Right forelimb (tissue), 1 donor: ENCODE results near the gene NUMA1.
A peak's percentile ranks its signal among the peaks of the same experiment; 100 is the strongest.

Experiments used
- DNase-seq: peaks from one replicate; pipeline ENCODE4 v3.0.0-alpha.2; 2018

The NUMA1 gene

DNA sequence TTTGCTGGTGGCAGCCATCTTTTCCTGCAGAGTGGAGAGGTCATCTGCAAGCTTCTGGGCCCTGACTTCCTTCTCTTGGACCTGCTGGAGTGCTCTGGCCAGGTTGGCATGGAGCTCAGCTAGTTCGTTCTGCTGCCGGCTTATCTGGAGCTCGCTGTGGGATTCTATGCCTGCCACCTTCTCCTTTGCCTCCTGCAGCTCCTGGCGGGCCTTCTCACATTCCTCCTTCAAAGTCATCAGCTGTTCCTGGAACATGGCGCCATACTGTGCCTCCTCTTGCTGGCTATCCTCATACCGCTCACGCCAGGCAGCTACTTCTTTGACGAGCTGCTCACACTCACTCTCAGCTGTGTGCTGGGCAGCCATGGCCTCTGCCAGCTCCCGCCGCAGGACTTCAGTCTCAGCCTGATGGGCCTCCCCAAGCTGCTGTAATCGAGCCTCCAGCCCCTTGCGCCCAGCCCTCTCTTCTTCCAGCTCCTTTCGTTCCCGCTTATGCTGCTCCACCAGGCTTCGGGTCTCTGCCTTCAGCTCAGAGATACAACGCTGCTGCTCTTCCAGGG lies 65.5 kb downstream of the NUMA1 start:
- DNase-seq = peak; percentile 36

DNA sequence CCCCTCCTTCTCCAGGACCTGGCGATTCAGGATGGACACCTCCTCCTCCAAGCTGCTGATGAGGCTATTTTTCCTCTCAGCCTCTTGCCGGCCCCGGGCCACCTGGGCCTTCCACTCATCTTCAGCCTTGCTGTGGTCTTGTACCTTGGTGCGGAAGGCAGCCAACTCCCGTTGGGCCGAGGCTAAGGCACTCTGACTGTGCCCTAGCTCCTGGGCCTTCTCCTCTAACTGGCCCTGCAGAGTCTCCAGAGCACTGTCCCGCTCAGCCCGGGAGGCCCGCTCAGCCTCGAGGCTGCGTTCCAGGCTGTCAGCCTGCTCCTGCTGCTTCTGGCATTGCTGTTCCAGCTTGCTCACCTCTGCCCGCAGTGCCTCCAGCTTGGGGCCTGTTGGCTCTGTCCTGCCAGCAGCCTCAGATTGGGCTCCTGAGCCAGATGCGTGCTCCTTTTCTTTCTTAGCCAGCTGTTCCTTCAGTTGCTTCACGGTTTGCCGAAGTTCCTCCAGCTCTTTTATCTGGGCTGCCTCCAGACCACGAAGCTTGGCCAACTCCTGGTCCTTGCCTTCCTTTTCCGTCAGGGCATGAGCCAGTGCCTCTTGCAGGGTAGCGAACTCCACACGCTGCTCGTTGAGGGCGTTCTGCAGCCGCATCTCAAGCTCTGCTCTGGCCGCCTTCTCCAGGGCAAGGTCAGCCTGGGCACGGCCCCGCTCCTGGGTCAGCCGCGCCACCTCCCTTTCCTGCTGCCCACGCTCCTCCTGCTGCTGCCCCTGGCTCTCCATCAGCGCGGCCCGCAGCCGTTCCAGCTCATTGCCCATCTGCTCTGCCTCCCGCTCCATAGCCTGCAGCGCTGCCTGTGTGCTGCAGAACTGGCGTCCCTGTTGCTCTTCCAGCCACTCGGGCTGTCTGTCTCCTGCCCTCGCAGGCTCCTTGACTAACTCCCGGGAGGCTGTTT lies 66.3 kb downstream of the NUMA1 start:
- DNase-seq = peak; percentile 47

DNA sequence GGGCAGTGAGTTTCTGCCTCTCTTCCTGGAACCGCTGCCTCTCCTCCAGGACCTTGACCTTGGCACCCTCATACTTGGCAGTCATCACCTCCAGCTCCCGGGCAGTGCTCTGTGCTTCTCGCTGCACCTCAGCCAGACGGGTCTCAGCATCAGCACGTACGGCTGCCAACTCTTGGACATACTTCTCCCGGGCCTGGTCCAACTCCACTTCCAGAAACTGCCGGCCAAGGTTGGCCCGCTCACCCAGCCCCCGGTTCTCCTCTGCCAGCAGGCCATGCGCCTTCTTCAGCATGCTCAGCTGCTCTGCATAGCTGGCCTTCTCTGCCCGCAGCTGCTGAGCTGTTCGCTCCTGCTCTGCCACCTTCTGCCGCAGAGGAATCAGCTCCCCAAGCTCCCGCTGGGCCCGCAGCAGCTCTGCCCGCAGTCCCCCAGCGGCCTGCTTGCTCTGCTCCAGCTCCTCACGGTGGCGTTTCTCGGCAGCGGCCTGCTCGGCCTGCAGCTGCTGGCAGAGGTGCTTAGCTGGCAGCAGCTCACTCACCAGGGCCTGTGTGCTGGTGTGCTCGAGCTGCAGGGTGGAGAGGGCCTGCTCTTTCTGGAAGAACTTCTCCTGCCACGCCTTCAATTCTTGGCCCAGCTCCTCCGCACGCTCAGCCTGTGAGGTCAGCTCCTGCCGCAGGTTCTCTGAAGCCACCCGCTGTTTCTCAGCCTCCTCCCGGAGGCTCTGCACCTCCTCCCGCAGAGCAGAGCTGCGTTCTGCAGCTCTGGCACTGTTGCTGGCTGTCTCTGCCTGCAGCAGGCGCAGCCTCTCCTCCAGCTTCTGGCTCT lies 67.2 kb downstream of the NUMA1 start:
- DNase-seq = peak; percentile 80

- peak; percentile 45 for DNase-seq
These were observed 68.2 kb downstream of the NUMA1 start for GRCh38 chr11:72012091-72012630.

GRCh38 chr11:72010529-72011233 lies 69.7 kb downstream of the NUMA1 start:
- peak; percentile 31 for DNase-seq

DNA sequence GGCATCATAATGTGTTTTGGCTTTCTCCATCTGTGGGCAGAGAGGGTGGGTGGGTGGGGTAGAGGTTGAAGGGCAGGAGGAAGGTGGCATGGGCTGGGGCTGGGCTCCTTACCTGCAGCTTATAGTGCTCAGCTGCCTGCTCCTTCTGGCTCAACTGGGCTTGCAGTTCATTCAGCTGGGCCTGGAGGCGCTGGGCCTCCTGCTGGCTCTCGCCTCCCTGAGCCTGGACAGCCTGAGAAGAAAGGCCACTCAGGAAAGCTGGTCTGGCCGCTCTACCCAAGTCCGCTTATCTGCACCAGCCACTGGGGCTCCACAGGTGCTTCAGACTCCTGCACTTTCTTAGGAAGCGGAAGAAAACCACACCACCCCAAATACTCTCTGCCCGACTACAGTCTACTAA lies 71.2 kb downstream of the NUMA1 start:
- DNase-seq = peak; percentile 27

- DNase-seq = peak; percentile 36
These were observed 71.6 kb downstream of the NUMA1 start for GRCh38 chr11:72008728-72009127.

GRCh38 chr11:72007587-72007986 lies 72.8 kb downstream of the NUMA1 start:
- peak; percentile 39 for DNase-seq

DNA sequence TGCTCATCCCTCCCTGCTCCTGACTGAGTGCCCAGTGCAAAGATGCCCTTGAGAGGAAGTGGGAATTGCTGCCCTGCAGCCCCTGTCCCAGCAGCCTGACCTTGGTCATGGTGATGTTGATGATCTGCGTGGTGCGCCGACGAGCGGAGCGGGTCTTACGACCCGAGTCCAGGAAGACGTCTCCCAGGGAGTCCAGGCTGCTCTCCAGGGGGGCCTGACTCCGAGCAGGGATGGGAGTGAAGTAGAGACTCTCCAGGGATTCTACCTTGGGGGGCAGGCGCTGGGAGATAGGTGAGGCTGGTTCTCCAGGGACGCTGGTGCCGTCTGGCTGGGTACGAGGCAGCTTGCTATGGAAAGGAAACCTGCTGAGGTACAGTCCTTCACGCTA lies 73.3 kb downstream of the NUMA1 start:
- DNase-seq = no peak

GRCh38 chr11:72006309-72007088 lies 73.8 kb downstream of the NUMA1 start:
- peak; percentile 1 for DNase-seq

DNA sequence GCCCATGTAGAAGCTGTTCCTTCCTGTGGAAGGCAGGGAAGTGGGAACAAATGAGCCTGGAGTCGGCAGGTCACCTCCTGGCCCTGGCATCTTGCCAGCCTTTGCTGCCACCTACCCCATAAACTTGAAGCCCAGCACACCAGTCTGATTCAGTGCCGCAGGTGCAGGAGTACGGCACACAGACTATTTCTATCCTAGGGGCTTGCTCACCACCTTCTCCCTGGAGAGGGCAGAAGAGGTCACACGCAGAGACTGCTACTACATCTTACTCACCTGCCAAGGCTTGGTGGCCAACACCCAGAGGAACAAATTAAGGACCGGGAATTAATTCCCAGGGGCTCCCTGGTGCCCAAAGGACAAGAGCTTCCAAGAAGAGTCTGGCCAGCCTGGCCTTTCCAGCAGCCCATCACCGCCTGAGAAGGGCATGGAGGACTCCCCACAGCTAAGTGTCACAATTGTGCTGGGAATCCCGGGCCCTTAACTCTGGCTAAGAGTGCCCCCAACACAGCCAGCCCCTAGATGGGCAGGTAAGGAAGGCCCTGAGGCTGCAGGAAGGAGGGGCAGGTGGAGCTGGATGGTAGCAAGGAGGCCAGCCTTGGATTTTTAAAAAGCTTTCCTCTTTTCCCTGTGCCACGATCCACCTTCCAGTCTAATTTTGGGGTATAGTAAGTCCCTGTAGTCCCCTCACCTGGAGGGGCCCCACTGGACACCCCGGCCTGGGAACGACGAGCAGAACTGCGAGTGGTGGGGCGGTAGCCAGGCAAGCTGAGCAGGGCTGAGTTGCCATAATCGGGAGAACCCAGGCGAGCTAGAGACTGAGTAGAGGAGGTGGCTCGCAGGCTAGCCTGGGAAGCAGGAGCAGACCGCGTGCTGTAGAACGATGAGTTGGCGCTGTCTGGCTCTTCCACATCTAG lies 74.7 kb downstream of the NUMA1 start:
- peak; percentile 44 for DNase-seq

DNA sequence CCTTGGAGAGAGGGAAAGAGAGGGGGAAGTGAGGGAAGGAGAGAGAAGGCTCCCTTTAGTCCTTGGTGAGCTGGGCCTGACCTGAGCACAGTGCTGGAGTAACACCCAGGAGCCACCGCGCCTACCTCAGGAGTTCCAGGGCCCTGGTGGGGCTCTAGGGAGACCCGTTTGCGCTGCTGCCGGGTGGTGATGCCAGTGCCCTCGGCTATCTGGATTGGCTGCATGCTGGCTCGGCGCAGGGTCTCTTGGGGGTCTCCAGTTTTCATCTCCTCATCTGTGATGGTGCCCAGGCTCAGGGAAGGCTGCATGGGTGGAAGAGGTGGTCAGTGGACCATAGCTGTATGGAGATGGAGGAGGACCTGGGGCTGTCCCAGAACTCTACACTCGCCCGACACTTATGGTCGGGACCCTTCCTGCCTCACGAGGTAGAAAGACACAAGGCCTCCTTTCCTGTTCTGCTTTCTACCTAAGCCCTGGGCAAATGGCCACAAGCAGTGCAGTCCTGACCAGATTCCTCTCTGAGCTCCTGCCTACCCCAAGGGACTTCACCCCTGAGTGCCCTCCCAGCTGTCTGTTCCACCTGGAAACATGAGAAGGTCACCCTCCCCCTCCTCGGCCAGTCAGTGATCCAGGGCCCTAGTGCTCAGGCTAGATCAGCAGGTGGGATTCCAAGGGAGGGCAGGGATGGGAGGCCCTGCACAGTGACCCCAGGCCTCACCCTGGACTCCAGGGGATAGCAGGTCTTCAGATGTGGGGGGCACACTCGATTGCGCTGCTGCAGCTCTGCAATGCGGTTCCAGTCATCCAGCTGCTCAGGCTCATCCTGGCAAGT lies 75.6 kb downstream of the NUMA1 start:
- peak; percentile 33 for DNase-seq

GRCh38 chr11:72003776-72004171 lies 76.6 kb downstream of the NUMA1 start:
- DNase-seq = no peak

DNA sequence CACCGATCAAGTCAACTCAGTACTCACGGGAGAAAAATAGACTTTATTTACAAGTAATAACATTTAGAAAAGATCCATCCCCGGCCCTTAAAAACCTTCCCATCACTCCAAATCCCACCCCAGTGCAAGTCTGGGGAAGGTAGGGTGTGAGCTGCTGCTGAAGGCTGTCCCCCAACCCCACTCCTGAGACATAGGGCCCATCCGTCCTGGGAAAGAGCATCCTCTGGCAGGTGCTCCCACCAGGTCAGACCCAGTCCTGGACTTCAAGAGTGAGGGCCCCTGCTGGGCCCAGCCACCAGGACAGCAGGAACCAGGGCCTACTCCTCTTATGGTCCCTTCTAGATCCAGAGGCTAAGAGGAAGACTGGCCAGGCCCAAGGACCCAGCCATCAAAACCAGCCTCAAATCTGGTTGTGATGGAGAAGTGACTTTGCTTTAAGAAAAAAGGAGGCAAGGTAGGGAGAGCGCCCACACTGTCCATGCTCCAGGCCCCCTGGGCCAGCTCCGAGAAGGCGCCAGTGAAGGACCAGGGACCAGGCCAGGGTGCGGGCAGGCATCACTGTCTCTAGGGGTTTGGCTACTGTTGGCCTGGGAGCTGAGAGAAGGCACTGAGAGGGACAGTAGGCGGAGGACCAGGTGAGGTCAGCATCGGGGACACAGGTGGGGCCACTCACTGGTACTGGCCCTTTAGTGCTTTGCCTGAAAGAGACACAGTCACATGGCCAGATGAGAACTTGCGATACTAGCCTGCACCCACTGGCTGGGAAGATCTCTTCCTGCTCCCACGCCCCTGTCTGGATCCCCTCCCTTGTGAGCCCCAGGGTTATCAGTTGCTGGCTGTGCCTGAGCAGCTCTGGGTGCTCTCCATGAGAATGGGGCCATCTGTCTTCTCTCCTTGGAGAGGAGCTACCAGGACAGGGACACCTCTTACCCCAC lies 77.2 kb downstream of the NUMA1 start:
- DNase-seq = no peak

- no peak for DNase-seq
These were observed 78.3 kb downstream of the NUMA1 start for GRCh38 chr11:72001834-72002591.

DNA sequence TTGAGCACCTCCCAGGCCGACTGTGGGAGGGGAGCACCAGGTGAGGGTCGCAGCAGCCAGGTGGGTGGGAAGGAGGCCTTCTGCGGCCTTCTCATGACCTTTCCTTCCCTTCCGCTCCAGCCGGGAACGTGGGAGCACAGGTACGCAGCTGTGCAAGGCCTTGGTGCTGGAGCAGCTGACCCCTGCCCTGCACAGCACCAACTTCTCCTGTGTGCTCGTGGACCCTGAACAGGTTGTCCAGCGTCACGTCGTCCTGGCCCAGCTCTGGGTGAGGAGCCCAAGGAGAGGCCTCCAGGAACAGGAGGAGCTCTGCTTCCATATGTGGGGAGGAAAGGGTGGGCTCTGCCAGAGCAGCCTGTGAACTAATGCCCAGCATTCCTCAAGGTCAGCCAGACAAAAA lies 79.1 kb downstream of the NUMA1 start:
- no peak for DNase-seq

GRCh38 chr11:72000202-72000867 lies 80.0 kb downstream of the NUMA1 start:
- no peak for DNase-seq
